Breast epithelium (tissue), 3 donors: ENCODE data around the gene PSD.

Source experiments
- POLR2A ChIP-seq: fragments of 450-650 bp; IDR thresholded peaks from one replicate; pipeline ENCODE4 v1.6.1; 2016; ENCODE audit warnings: antibody characterized with exemption, mild to moderate bottlenecking, moderate library complexity
- TF ChIP-seq, protein P1 (sequence below), 3 donors: fragments of 450-650 bp; IDR thresholded peaks; one replicate each; pipeline ENCODE4 v1.5.1; 2016 to 2017; ENCODE audit warnings: antibody characterized with exemption in 3 of 3, mild to moderate bottlenecking in 3 of 3, moderate library complexity in 3 of 3

DNA sequence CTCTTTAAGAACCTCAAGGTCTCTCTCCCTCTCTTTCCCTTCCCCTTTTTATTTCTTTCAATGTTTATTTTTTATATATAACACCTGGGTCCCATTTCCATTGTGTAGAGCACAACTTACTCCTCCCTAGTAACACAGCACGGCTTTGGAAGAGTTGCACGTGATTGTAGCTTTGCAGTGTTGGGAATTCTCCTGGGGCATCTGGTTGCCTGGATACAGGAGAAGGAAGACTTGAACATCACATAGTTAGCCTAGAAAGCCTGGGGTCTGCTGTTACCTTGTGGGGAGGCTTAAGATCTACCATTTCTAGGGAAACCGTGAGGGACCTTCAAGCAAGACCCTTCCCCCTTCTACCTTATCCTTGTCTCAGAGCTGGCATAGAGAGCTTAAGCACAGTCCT is 64.1 kb downstream of the PSD start:
- TF ChIP-seq POLR2A, result no peak
- TF ChIP-seq, protein P1, sequence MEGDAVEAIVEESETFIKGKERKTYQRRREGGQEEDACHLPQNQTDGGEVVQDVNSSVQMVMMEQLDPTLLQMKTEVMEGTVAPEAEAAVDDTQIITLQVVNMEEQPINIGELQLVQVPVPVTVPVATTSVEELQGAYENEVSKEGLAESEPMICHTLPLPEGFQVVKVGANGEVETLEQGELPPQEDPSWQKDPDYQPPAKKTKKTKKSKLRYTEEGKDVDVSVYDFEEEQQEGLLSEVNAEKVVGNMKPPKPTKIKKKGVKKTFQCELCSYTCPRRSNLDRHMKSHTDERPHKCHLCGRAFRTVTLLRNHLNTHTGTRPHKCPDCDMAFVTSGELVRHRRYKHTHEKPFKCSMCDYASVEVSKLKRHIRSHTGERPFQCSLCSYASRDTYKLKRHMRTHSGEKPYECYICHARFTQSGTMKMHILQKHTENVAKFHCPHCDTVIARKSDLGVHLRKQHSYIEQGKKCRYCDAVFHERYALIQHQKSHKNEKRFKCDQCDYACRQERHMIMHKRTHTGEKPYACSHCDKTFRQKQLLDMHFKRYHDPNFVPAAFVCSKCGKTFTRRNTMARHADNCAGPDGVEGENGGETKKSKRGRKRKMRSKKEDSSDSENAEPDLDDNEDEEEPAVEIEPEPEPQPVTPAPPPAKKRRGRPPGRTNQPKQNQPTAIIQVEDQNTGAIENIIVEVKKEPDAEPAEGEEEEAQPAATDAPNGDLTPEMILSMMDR (IDR thresholded peaks at IDR 0.05), result no peak
